ENCODE data around the gene BACH2.

DNA sequence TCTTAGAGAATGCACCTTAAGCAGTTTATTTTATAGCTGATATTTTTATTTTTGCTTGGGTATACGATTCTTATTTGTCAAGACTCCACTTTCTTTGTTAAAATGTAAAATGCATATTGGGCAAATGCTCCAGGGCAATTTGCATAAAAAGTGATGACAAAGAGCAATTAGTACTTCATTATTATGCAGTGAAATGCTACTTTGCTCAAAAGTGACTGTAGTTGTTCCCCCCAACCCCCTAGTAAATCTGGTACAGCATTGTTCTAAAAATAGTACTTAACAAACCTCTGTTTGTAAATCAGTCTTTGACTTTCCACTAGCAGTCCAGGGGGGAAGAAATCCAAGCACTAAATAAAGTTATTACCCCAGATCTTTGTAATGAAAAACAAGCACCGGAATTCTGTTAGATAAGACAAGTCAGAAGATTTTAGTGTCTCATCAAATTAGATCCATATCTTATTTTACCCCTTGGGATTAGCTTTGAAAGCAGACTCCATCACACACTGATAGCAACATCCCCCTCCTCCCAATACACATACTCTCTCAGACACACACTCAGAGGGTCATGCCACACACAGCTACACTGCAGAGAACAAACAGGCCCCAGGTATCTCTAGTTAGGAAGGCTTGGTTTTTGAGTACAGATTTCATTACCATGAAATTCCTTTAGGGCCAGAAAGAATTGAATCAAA is 32.9 kb upstream of the BACH2 start:
- TF ChIP-seq, protein P1, sequence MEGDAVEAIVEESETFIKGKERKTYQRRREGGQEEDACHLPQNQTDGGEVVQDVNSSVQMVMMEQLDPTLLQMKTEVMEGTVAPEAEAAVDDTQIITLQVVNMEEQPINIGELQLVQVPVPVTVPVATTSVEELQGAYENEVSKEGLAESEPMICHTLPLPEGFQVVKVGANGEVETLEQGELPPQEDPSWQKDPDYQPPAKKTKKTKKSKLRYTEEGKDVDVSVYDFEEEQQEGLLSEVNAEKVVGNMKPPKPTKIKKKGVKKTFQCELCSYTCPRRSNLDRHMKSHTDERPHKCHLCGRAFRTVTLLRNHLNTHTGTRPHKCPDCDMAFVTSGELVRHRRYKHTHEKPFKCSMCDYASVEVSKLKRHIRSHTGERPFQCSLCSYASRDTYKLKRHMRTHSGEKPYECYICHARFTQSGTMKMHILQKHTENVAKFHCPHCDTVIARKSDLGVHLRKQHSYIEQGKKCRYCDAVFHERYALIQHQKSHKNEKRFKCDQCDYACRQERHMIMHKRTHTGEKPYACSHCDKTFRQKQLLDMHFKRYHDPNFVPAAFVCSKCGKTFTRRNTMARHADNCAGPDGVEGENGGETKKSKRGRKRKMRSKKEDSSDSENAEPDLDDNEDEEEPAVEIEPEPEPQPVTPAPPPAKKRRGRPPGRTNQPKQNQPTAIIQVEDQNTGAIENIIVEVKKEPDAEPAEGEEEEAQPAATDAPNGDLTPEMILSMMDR (IDR thresholded peaks at IDR 0.05 in 2 of 3, conservative IDR thresholded peaks at IDR 0.05 in 1 of 3; ENCODE audit: control insufficient read depth in 2 of 3, extremely low read depth in 1 of 3, insufficient read depth in 1 of 3, low read depth in 3 of 3, low read length in 3 of 3): no peak
- no peak for TF ChIP-seq JUND (IDR thresholded peaks at IDR 0.05; ENCODE audit: low read depth, low read length)
- no peak for TF ChIP-seq EP300 (IDR thresholded peaks at IDR 0.05; ENCODE audit: borderline replicate concordance in 1 of 2, control insufficient read depth in 1 of 2, low read depth in 2 of 2, low read length in 2 of 2)
- TF ChIP-seq ATF7 (IDR thresholded peaks at IDR 0.05; ENCODE audit: low read depth): no peak
- TF ChIP-seq, protein P2, sequence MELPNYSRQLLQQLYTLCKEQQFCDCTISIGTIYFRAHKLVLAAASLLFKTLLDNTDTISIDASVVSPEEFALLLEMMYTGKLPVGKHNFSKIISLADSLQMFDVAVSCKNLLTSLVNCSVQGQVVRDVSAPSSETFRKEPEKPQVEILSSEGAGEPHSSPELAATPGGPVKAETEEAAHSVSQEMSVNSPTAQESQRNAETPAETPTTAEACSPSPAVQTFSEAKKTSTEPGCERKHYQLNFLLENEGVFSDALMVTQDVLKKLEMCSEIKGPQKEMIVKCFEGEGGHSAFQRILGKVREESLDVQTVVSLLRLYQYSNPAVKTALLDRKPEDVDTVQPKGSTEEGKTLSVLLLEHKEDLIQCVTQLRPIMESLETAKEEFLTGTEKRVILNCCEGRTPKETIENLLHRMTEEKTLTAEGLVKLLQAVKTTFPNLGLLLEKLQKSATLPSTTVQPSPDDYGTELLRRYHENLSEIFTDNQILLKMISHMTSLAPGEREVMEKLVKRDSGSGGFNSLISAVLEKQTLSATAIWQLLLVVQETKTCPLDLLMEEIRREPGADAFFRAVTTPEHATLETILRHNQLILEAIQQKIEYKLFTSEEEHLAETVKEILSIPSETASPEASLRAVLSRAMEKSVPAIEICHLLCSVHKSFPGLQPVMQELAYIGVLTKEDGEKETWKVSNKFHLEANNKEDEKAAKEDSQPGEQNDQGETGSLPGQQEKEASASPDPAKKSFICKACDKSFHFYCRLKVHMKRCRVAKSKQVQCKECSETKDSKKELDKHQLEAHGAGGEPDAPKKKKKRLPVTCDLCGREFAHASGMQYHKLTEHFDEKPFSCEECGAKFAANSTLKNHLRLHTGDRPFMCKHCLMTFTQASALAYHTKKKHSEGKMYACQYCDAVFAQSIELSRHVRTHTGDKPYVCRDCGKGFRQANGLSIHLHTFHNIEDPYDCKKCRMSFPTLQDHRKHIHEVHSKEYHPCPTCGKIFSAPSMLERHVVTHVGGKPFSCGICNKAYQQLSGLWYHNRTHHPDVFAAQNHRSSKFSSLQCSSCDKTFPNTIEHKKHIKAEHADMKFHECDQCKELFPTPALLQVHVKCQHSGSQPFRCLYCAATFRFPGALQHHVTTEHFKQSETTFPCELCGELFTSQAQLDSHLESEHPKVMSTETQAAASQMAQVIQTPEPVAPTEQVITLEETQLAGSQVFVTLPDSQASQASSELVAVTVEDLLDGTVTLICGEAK (IDR thresholded peaks at IDR 0.05; ENCODE audit: borderline replicate concordance): no peak
